ENCODE data around the gene OSCAR.
"Not testable (repeated sequence)": the region's sequence is repeated elsewhere in the genome, so short reads cannot be mapped to it uniquely, and the experiment has no call there.

OSCAR gene

GRCh38 chr19:54124393-54124792, 23.8 kb upstream of the OSCAR start:
- DNase-seq: no peak

- DNase-seq: no peak
These were observed 23.1 kb upstream of the OSCAR start for GRCh38 chr19:54123682-54124081.

- DNase-seq: no peak
These were observed 20.7 kb upstream of the OSCAR start for GRCh38 chr19:54121259-54121658.

- peak; percentile 96 to 100 for DNase-seq
These were observed 14.8 kb upstream of the OSCAR start, which contains the start of the genes PRPF31 and TFPT for GRCh38 chr19:54115109-54116063. TSS of gene PRPF31 (plus strand) at chr19:54115754. CDS start at chr19:54118279, 2,525 bp downstream. TSS of gene TFPT (minus strand) at chr19:54115657. CDS start at chr19:54115269, 388 bp downstream.

GRCh38 chr19:54114340-54115108, 13.9 kb upstream of the OSCAR start:
- peak; percentile 59 to 60 for DNase-seq

- no peak for DNase-seq
These were observed 9.0 kb upstream of the OSCAR start for GRCh38 chr19:54109651-54110050.

- DNase-seq: no peak
These were observed 7.9 kb upstream of the OSCAR start for GRCh38 chr19:54108496-54108895.

GRCh38 chr19:54107876-54108490, 7.4 kb upstream of the OSCAR start:
- DNase-seq: no peak

- DNase-seq: no peak
These were observed 6.1 kb upstream of the OSCAR start for GRCh38 chr19:54106716-54107115.

GRCh38 chr19:54105796-54106195, 5.2 kb upstream of the OSCAR start:
- no peak for DNase-seq

- DNase-seq: no peak
These were observed 4.6 kb upstream of the OSCAR start for GRCh38 chr19:54104998-54105715.

- DNase-seq: peak; percentile 97 to 98
These were observed 2.0 kb upstream of the OSCAR start, which contains the start of gene NDUFA3 for GRCh38 chr19:54102421-54103169. TSS of gene NDUFA3 (plus strand) at chr19:54102855. CDS start at chr19:54102879, 24 bp downstream.

- DNase-seq: not testable (repeated sequence)
These were observed 724 bp downstream of the OSCAR start for GRCh38 chr19:54099903-54100255.

- peak; percentile 56 to 68 for DNase-seq
These were observed 1.3 kb downstream of the OSCAR start for GRCh38 chr19:54099190-54099902.

- DNase-seq: peak in 1 of 2 donors; percentile 23
These were observed 3.9 kb downstream of the OSCAR start for GRCh38 chr19:54096617-54097106.

GRCh38 chr19:54095859-54096616, 4.6 kb downstream of the OSCAR start:
- DNase-seq: peak in 1 of 2 donors; percentile 11

- DNase-seq: no peak
These were observed 5.3 kb downstream of the OSCAR start for GRCh38 chr19:54095136-54095858.

- no peak for DNase-seq
These were observed 6.1 kb downstream of the OSCAR start for GRCh38 chr19:54094426-54095000.

GRCh38 chr19:54084410-54084809, 16.2 kb downstream of the OSCAR start:
- no peak for DNase-seq
